Inflammatory macrophage treated with lipopolysaccharide for 1 hour (primary cell): ENCODE data around the gene IWS1.
"Not testable (repeated sequence)": the region's sequence is repeated elsewhere in the genome, so short reads cannot be mapped to it uniquely, and the experiment has no call there.

ENCODE experiments used
- DNase-seq, 2 donors: peaks; one replicate each; pipeline ENCODE4 v3.0.0-alpha.2; 2020 to 2022

The IWS1 gene

DNA sequence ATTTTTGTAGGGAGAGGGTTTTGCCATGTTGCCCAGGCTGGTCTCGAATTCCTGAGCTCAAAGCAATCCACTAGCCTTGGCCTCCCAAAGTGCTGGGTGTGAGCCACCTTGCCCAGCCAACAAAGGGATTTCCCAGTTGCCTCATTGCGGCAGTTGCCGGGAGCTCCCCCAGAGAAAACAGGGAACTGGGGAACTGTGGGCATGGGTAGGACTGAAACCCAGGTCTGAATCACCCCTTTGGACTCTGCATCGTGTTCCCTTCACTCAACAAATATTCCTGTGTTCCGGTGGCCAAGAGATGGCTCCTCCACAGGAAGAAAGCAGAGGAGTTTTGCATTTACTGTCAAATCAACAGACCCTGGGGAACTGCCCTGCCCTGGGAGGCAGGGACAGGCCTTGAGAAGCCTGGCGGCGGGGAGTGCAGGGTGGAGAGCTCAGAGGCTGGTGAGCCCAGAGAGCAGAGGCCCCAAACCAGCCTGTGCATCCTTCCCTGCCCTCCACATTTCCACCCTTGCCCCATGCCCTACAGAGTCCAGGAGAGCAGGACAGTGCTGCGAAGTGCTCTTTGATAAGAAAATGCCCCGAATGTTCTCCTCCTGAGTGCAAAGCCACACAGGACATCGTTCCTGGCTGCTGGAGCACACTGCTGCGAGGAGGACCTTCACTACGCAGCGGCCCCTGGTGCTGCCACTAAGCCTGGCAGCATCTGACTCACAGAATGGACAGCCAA is 34.1 kb upstream of the IWS1 start:
- DNase-seq = peak; percentile 88 to 93

- DNase-seq = no peak
Observed at GRCh38 chr2:127559454-127559853, 33.2 kb upstream of the IWS1 start.

- DNase-seq = no peak
Observed at GRCh38 chr2:127558911-127559310, 32.6 kb upstream of the IWS1 start.

GRCh38 chr2:127552846-127553245 is 26.6 kb upstream of the IWS1 start:
- no peak for DNase-seq

DNA sequence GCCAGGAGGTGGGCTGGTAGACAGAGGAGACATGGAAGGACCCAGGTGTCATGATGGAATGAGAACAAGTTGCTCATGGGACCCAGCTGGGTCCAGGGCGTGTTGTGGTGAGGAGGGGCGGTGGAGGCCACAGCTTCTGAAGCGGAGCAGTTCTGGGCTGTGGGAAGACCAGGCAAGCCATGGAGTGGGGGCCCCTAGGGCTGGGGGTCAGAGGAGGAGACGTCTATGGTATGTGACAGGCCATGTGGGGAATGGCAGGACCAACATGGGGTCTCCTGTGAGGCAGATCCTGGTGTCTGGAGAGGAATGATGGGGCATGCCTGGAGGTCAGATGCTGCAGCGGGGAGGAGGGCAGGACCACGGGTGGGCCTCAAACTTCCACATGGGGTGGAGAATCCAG is 26.0 kb upstream of the IWS1 start:
- no peak for DNase-seq

GRCh38 chr2:127551221-127551930 is 25.1 kb upstream of the IWS1 start:
- no peak for DNase-seq

DNA sequence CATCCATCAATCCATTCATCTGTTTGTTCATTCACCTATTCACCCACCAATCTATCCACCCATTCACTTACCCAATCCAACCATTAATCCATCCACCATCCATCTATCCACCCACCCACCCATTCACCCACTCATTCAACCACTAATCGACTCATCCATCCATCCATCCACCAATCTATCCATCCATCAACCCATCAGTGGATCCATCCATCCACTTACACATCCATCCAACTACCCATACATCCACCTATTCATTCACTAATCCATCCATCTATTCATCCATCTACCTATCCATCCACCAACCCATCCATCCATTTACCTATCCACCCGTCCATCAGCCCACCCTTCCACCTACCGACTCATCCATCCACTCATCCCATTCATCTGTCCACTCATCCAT is 20.5 kb upstream of the IWS1 start:
- DNase-seq = no peak

DNA sequence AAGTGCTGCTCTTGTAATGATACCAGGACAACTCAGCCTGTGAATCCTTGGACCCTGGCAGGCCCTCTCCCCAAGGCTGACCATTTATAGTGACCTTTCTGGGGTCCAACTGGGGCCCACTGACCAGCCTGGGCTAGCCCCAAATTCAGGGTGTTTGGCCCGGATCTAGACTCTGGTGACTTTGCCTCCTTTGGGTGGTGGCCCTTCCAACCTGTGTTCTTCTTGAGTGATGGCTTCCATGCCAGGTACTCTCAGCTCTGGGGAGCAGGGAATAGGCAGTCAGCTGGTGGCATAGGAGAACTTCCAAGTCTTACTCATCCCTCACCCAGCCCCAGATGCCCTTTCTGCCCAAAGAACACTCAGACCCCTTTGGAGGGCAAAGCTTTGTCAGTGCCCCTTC is 19.5 kb upstream of the IWS1 start:
- DNase-seq = no peak

DNA sequence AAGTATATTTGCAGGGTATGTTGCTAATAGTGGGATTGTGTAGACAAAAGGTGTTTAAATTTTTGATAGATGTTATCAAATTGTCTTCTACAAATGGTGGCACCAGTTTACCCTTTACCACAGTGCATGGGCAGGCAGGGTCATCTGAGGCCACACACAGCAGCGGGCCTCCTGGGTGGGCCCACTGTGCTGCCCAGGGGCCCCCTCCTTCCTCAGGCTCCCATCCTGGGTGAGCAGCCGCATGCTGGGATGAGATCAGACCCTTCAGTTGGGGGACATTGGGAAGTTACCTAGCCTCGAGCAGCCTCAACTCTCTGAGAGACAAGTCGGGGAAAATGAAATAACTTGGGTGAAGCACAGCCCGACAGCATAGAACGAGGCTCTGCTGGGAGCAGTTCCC is 18.9 kb upstream of the IWS1 start:
- no peak for DNase-seq

GRCh38 chr2:127543013-127543501 is 16.8 kb upstream of the IWS1 start:
- DNase-seq = not testable (repeated sequence)

- no peak for DNase-seq
Observed at GRCh38 chr2:127542231-127542630, 15.9 kb upstream of the IWS1 start.

GRCh38 chr2:127541809-127542208 is 15.5 kb upstream of the IWS1 start:
- DNase-seq = no peak

GRCh38 chr2:127537644-127538043 is 11.4 kb upstream of the IWS1 start:
- DNase-seq = no peak

DNA sequence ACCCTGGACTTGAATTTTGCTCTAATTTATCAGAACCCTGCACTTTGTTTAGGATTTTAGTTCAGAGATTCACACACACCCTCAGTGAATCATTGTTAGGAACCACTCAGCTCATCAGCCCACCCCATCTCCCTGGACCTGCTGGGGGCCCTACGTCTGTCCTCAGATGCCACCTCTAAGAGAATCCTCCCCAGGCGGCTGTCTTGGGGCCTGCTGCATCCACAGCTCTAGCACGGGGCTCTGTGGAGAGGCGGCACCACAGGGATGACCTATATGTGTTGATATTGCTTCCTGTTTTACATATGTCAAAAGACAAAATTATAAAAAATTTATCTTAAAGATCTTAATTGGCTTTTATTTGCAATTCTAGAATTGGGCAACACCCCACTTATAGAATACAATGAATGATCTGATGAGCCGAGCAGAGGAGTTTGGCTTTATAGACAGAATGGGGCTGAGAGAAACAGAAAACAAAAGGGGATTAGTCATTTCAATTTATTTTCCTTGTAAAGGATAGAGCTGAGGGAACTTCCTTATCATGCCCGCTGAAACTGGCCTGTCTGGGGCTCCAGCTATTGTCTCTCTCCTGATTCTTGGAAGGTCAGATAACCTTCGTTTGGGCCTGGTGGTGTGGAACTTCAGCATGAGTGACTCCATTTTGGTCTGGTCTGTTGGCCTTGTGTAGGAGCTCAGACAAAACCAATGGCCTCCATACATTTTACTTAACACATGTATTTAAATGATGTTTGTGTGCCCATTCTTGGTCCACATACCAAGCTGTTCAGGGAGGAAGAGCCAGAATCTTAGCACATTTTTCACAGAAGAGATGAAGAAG is 10.6 kb upstream of the IWS1 start:
- no peak for DNase-seq

DNA sequence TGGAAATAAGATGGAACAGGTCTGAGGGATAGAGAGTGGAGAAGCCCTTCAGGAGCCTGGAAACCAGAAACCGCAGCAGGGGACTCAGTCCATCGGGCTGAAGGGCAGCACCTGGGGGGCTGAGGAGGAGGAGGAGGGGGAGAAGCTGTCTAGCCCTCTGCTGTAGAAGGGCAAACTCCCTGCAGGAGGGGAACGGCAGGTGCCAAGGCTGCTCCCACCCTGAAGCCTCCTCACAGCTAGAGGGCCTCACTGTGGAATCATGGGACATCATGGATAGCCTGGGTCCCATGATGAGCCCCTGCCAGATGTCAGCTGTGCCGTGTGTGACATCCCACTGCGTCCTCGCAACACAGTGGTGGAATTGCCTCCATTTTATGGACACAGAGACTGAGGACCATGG is 9.6 kb upstream of the IWS1 start:
- DNase-seq = no peak

- DNase-seq = no peak
Observed at GRCh38 chr2:127535422-127535901, 9.2 kb upstream of the IWS1 start, which contains the start of gene MYO7B. Gene MYO7B, plus strand, starts transcription at chr2:127535683. Its CDS starts 24,040 bp downstream, at chr2:127559723.

DNA sequence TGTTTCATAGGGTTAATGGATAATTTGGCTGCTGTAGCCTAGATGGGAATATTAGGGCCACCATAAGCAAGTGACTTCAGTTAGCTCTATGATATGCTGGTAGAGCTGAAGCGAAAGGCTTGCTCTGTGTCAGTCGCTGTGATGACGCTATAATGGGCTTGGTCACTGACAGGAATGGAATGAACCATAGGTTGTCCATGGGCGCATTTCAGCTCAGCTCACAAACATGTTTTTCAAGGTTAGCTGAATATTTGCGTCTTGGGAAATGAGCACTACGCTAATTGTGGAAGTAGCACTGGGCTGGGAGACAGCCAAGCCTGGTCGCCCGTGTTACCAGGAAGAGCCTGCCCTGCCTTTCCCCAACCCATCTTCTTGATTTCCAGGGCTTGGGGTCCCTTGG is 6.0 kb upstream of the IWS1 start:
- DNase-seq = no peak

- no peak for DNase-seq
Observed at GRCh38 chr2:127531221-127531648, 4.9 kb upstream of the IWS1 start.

DNA sequence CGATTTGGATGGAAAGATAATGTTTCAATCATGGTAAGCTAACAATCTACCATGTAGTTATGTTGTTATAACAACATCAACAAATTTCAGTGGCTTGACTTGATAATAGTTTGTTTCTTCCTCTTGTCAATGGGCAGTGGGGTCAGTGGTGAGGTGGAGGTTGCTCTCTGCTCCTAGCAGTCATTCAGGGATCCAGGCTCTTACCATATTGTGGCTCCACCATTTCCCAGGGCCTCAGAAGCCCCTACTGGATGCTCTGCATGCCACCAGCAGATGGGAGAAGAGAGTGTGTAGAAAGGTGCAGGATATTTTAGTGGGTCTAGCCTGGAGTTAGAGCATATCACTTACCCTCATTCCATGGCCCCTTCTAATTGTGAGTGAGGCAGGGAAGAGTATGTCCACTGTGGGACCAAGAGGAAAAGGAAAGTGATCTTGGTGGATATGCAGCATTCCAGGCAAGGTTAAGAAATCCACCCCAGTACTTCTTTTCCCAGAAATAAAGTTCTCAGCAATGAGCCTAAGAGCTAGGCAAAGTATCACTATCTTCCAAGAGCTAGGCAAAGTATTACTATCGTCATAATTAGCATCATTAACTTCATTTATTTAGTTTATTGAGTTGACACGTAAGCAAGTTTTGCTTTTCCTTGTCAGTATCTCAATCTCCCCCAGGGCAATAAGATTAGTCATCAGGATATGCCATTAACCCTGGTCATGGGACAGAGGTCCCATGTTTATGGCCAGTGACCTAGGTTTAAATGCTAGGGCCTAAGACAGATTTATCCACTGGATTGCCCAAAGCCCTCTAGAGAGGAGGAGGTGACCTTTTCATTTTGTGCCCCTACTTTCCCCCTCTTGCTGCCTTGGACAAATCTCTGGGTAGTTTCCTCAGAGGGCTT is 4.2 kb upstream of the IWS1 start:
- DNase-seq = no peak

DNA sequence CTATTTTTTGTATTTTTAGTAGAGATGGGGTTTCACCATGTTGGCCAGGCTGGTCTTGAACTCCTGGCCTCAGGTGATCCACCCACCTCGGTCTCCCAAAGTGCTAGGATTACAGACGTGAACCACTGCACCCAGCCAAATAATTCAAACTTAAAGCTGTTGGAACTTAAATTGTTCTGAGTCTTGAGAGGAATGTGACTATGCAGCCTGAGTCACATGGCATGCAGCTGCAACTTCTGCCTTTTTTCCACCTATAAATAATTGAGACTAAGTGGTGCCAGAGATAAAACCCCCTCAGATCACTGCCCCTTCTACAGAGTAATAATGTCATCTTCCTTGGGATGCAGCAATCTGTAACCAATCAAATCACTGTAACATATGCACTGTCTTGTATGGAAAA is 3.1 kb upstream of the IWS1 start:
- not testable (repeated sequence) for DNase-seq

- DNase-seq = no peak
Observed at GRCh38 chr2:127528487-127528886, 2.2 kb upstream of the IWS1 start.
